Activated T-cell treated with anti-CD3 and anti-CD28 coated beads, Interleukin-2, amount 50 U/mL, for 24 hours (primary cell): ENCODE data around the gene TTC32.

Experiments
- DNase-seq: peaks from one replicate; pipeline ENCODE4 v3.0.0-alpha.2; 2020
- H3K27ac Mint-ChIP-seq: 2 replicates; pipeline ENCODE4 v1.8.0; 2020; ENCODE audit warnings: mild to moderate bottlenecking, mixed read lengths
- H3K27me3 Mint-ChIP-seq: 2 replicates; pipeline ENCODE4 v1.8.0; 2020; ENCODE audit warnings: mixed read lengths
- H3K36me3 Mint-ChIP-seq: 2 replicates; pipeline ENCODE4 v1.8.0; 2020; ENCODE audit warnings: low read depth, mixed read lengths
- H3K4me1 Mint-ChIP-seq: 2 replicates; pipeline ENCODE4 v1.8.0; 2020; ENCODE audit warnings: low read depth, mixed read lengths
- H3K4me3 Mint-ChIP-seq: 2 replicates; pipeline ENCODE4 v1.8.0; 2020; ENCODE audit warnings: mild to moderate bottlenecking, moderate library complexity, mixed read lengths
- H3K9me3 Mint-ChIP-seq: 2 replicates; pipeline ENCODE4 v1.8.0; 2020; ENCODE audit warnings: mixed read lengths

TTC32 gene

GRCh38 chr2:19857100-19857499 is 44.7 kb downstream of the TTC32 start:
- DNase-seq, result no peak
- H3K4me3 Mint-ChIP-seq, result no peak overlapping the region

GRCh38 chr2:19855542-19856431 is 46.0 kb downstream of the TTC32 start:
- no peak for DNase-seq
- no peak overlapping the region for H3K27ac Mint-ChIP-seq
- no peak overlapping the region for H3K4me3 Mint-ChIP-seq

More at GRCh38 chr2:19857100-19857499, 44.7 kb downstream of the TTC32 start:
- Mint-ChIP-seq H3K4me1 (no peaks in the 10 kb centered on the region), H3K27me3 (peaks cover 10% of the 10 kb centered on the region), H3K9me3 (no peaks in the 10 kb centered on the region), H3K36me3 (no peaks in the 10 kb centered on the region), H3K27ac (no peak overlapping the region)

GRCh38 chr2:19854596-19855541 is 46.9 kb downstream of the TTC32 start:
- H3K9me3 Mint-ChIP-seq, result no peaks in the 10 kb centered on the region
- no peaks in the 10 kb centered on the region for H3K36me3 Mint-ChIP-seq
- H3K27me3 Mint-ChIP-seq, result peaks cover 10% of the 10 kb centered on the region
- no peak for DNase-seq
- no peak overlapping the region for H3K4me3 Mint-ChIP-seq
- H3K4me1 Mint-ChIP-seq, result no peaks in the 10 kb centered on the region
- no peak overlapping the region for H3K27ac Mint-ChIP-seq

More at GRCh38 chr2:19855542-19856431, 46.0 kb downstream of the TTC32 start:
- Mint-ChIP-seq H3K36me3 (no peaks in the 10 kb centered on the region), H3K4me1 (no peaks in the 10 kb centered on the region), H3K9me3 (no peaks in the 10 kb centered on the region), H3K27me3 (peaks cover 10% of the 10 kb centered on the region)

- Mint-ChIP-seq H3K4me1 (no peaks in the 10 kb centered on the region), H3K27ac (no peak overlapping the region), H3K9me3 (no peaks in the 10 kb centered on the region), H3K27me3 (no peaks in the 10 kb centered on the region), H3K36me3 (no peaks in the 10 kb centered on the region), H3K4me3 (no peak overlapping the region)
- no peak for DNase-seq
Observed at GRCh38 chr2:19851116-19851695, 50.6 kb downstream of the TTC32 start.

- Mint-ChIP-seq H3K36me3 (no peaks in the 10 kb centered on the region), H3K27ac (no peak overlapping the region), H3K4me3 (no peak overlapping the region), H3K27me3 (peaks cover 6% of the 10 kb centered on the region), H3K4me1 (no peaks in the 10 kb centered on the region), H3K9me3 (no peaks in the 10 kb centered on the region)
- no peak for DNase-seq
Observed at GRCh38 chr2:19850056-19851050, 51.4 kb downstream of the TTC32 start.

- H3K27ac Mint-ChIP-seq, result no peak overlapping the region
- no peak overlapping the region for H3K4me3 Mint-ChIP-seq
- H3K36me3 Mint-ChIP-seq, result no peaks in the 10 kb centered on the region
- no peak for DNase-seq
- no peaks in the 10 kb centered on the region for H3K9me3 Mint-ChIP-seq
- no peaks in the 10 kb centered on the region for H3K4me1 Mint-ChIP-seq
- peaks cover 19% of the 10 kb centered on the region for H3K27me3 Mint-ChIP-seq
Observed at GRCh38 chr2:19848952-19849351, 52.8 kb downstream of the TTC32 start.

GRCh38 chr2:19848029-19848750 is 53.6 kb downstream of the TTC32 start:
- Mint-ChIP-seq H3K9me3 (no peaks in the 10 kb centered on the region), H3K27ac (no peak overlapping the region), H3K4me3 (no peak overlapping the region), H3K36me3 (no peaks in the 10 kb centered on the region), H3K4me1 (no peaks in the 10 kb centered on the region), H3K27me3 (peaks cover 24% of the 10 kb centered on the region)
- no peak for DNase-seq

GRCh38 chr2:19847486-19847885 is 54.3 kb downstream of the TTC32 start:
- Mint-ChIP-seq H3K4me3 (no peak overlapping the region), H3K36me3 (no peaks in the 10 kb centered on the region), H3K27ac (no peak overlapping the region), H3K27me3 (peaks cover 28% of the 10 kb centered on the region), H3K9me3 (no peaks in the 10 kb centered on the region), H3K4me1 (no peaks in the 10 kb centered on the region)
- no peak for DNase-seq
